SK-N-SH treated with all-trans-retinoic acid at 6 μM for 48 hours (cell line): ENCODE results near the gene SEL1L2.
A peak's percentile ranks its signal among the peaks of the same experiment; 100 is the strongest.

Source experiments
- ATAC-seq: fragments of 200-7000 bp; cut with Tn5 transposase; 3 replicates; pipeline ENCODE4 v1.9.1; 2020; ENCODE audit warnings: mild to moderate bottlenecking, moderate library complexity
- BACH2 ChIP-seq: fragments of 250-450 bp; sonication (Bioruptor Pico); IDR thresholded peaks from 2 replicates; pipeline ENCODE4 v1.9.0; 2021; ENCODE audit warnings: mild to moderate bottlenecking, borderline replicate concordance
- CSDC2 ChIP-seq: fragments of 250-450 bp; sonication (Bioruptor Pico); IDR thresholded peaks from 2 replicates; pipeline ENCODE4 v1.5.0; 2020; ENCODE audit warnings: mild to moderate bottlenecking, moderate library complexity
- ESRRG ChIP-seq: fragments of 250-450 bp; sonication (Bioruptor Pico); IDR thresholded peaks from 2 replicates; pipeline ENCODE4 v1.6.1; 2021; ENCODE audit warnings: mild to moderate bottlenecking
- GLIS3 ChIP-seq: fragments of 250-450 bp; sonication (Bioruptor Pico); IDR thresholded peaks from 2 replicates; pipeline ENCODE4 v1.5.0; 2020; ENCODE audit warnings: mild to moderate bottlenecking, moderate library complexity
- OSR1 ChIP-seq: fragments of 250-450 bp; sonication (Bioruptor Pico); IDR thresholded peaks from 2 replicates; pipeline ENCODE4 v1.8.0; 2022; ENCODE audit warnings: moderate library complexity, mild to moderate bottlenecking, inconsistent platforms
- PATZ1 ChIP-seq: fragments of 250-450 bp; sonication (Bioruptor Pico); IDR thresholded peaks from 2 replicates; pipeline ENCODE4 v1.8.0; 2020; ENCODE audit warnings: mild to moderate bottlenecking, moderate library complexity, borderline replicate concordance
- TOX ChIP-seq: fragments of 250-450 bp; sonication (Bioruptor Pico); IDR thresholded peaks from 2 replicates; pipeline ENCODE4 v1.8.0; 2021; ENCODE audit warnings: mild to moderate bottlenecking, moderate library complexity, borderline replicate concordance
- ZC3H10 ChIP-seq: fragments of 250-450 bp; sonication (Bioruptor Pico); IDR thresholded peaks from 2 replicates; pipeline ENCODE4 v1.5.1; 2021; ENCODE audit warnings: mild to moderate bottlenecking, moderate library complexity
- ZNF70 ChIP-seq: fragments of 450-650 bp; formaldehyde crosslinking; IDR thresholded peaks from 2 replicates; pipeline ENCODE4 v1.5.0; 2020; ENCODE audit warnings: mild to moderate bottlenecking, moderate library complexity
- ZNF8 ChIP-seq: fragments of 450-650 bp; formaldehyde crosslinking; IDR thresholded peaks from 2 replicates; pipeline ENCODE4 v1.5.0; 2020; ENCODE audit warnings: mild to moderate bottlenecking, moderate library complexity
- TF ChIP-seq, protein P1 (sequence below): fragments of 250-450 bp; sonication (Bioruptor Pico); IDR thresholded peaks from 2 replicates; pipeline ENCODE4 v1.5.0; 2020; ENCODE audit warnings: mild to moderate bottlenecking, moderate library complexity

Gene SEL1L2

GRCh38 chr20:13799974-13800373, 190.4 kb downstream of the SEL1L2 start:
- no peak for TF ChIP-seq PATZ1 (CRISPR knock-in tag)
- no peak for TF ChIP-seq ESRRG (CRISPR knock-in tag)
- TF ChIP-seq ZNF8 (CRISPR knock-in tag) = no peak
- TF ChIP-seq OSR1 (CRISPR knock-in tag) = no peak
- TF ChIP-seq GLIS3 (CRISPR knock-in tag) = no peak
- TF ChIP-seq ZNF70 (CRISPR knock-in tag) = no peak
- no peak for TF ChIP-seq TOX
- TF ChIP-seq ZC3H10 (CRISPR knock-in tag) = no peak
- TF ChIP-seq, protein P1, sequence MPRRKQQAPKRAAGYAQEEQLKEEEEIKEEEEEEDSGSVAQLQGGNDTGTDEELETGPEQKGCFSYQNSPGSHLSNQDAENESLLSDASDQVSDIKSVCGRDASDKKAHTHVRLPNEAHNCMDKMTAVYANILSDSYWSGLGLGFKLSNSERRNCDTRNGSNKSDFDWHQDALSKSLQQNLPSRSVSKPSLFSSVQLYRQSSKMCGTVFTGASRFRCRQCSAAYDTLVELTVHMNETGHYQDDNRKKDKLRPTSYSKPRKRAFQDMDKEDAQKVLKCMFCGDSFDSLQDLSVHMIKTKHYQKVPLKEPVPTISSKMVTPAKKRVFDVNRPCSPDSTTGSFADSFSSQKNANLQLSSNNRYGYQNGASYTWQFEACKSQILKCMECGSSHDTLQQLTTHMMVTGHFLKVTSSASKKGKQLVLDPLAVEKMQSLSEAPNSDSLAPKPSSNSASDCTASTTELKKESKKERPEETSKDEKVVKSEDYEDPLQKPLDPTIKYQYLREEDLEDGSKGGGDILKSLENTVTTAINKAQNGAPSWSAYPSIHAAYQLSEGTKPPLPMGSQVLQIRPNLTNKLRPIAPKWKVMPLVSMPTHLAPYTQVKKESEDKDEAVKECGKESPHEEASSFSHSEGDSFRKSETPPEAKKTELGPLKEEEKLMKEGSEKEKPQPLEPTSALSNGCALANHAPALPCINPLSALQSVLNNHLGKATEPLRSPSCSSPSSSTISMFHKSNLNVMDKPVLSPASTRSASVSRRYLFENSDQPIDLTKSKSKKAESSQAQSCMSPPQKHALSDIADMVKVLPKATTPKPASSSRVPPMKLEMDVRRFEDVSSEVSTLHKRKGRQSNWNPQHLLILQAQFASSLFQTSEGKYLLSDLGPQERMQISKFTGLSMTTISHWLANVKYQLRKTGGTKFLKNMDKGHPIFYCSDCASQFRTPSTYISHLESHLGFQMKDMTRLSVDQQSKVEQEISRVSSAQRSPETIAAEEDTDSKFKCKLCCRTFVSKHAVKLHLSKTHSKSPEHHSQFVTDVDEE (CRISPR knock-in tag) = no peak
- no peak for TF ChIP-seq BACH2 (CRISPR knock-in tag)
- no peak for TF ChIP-seq CSDC2 (CRISPR knock-in tag)
- peak; percentile 26; the same call in 1 of the 3 replicates for ATAC-seq
